IPS-15b (cell line): ENCODE results near the gene TPSG1.

Experiments used
- H3K27me3 ChIP-seq: one replicate; pipeline ENCODE4 v1.6.1; 2013; ENCODE audit warnings: low read length; ENCODE audit not compliant: control insufficient read depth, insufficient read depth
- H3K36me3 ChIP-seq: one replicate; pipeline ENCODE4 v1.6.1; 2013; ENCODE audit warnings: low read length; ENCODE audit not compliant: control insufficient read depth, insufficient read depth
- H3K4me1 ChIP-seq: one replicate; pipeline ENCODE4 v1.6.1; 2013; ENCODE audit warnings: mild to moderate bottlenecking, low read length; ENCODE audit not compliant: control insufficient read depth, insufficient read depth
- H3K4me3 ChIP-seq: one replicate; pipeline ENCODE4 v1.5.1; 2013; ENCODE audit warnings: low read depth, low read length
- H3K9ac ChIP-seq: one replicate; pipeline ENCODE4 v1.6.1; 2013; ENCODE audit warnings: low read depth, mild to moderate bottlenecking, low read length
- H3K9me3 ChIP-seq: one replicate; pipeline ENCODE4 v1.6.1; 2013; ENCODE audit warnings: mild to moderate bottlenecking, low read length; ENCODE audit not compliant: control insufficient read depth, insufficient read depth

The TPSG1 gene

GRCh38 chr16:1184980-1185379, 40.1 kb downstream of the TPSG1 start:
- no peak overlapping the region for H3K4me3 ChIP-seq
- H3K4me1 ChIP-seq: no peaks in the 10 kb centered on the region
- no peaks in the 10 kb centered on the region for H3K27me3 ChIP-seq
- no peak overlapping the region for H3K9ac ChIP-seq
- peaks cover 9% of the 10 kb centered on the region for H3K36me3 ChIP-seq
- no peaks in the 10 kb centered on the region for H3K9me3 ChIP-seq

GRCh38 chr16:1184156-1184868, 40.8 kb downstream of the TPSG1 start:
- Histone ChIP-seq H3K9me3 (no peaks in the 10 kb centered on the region), H3K27me3 (no peaks in the 10 kb centered on the region), H3K4me3 (no peak overlapping the region), H3K9ac (no peak overlapping the region), H3K4me1 (no peaks in the 10 kb centered on the region), H3K36me3 (peaks cover 9% of the 10 kb centered on the region)

GRCh38 chr16:1182950-1183907, 41.8 kb downstream of the TPSG1 start:
- H3K27me3 ChIP-seq: no peaks in the 10 kb centered on the region
- H3K9me3 ChIP-seq: no peaks in the 10 kb centered on the region
- no peak overlapping the region for H3K9ac ChIP-seq
- H3K36me3 ChIP-seq: peaks cover 9% of the 10 kb centered on the region
- no peaks in the 10 kb centered on the region for H3K4me1 ChIP-seq
- H3K4me3 ChIP-seq: no peak overlapping the region

GRCh38 chr16:1182316-1182671, 42.8 kb downstream of the TPSG1 start:
- H3K4me1 ChIP-seq: no peaks in the 10 kb centered on the region
- no peak overlapping the region for H3K4me3 ChIP-seq
- H3K9me3 ChIP-seq: no peaks in the 10 kb centered on the region
- no peaks in the 10 kb centered on the region for H3K27me3 ChIP-seq
- peaks cover 9% of the 10 kb centered on the region for H3K36me3 ChIP-seq
- no peak overlapping the region for H3K9ac ChIP-seq

GRCh38 chr16:1181404-1182315, 43.4 kb downstream of the TPSG1 start:
- Histone ChIP-seq H3K27me3 (no peaks in the 10 kb centered on the region), H3K9ac (no peak overlapping the region)

DNA sequence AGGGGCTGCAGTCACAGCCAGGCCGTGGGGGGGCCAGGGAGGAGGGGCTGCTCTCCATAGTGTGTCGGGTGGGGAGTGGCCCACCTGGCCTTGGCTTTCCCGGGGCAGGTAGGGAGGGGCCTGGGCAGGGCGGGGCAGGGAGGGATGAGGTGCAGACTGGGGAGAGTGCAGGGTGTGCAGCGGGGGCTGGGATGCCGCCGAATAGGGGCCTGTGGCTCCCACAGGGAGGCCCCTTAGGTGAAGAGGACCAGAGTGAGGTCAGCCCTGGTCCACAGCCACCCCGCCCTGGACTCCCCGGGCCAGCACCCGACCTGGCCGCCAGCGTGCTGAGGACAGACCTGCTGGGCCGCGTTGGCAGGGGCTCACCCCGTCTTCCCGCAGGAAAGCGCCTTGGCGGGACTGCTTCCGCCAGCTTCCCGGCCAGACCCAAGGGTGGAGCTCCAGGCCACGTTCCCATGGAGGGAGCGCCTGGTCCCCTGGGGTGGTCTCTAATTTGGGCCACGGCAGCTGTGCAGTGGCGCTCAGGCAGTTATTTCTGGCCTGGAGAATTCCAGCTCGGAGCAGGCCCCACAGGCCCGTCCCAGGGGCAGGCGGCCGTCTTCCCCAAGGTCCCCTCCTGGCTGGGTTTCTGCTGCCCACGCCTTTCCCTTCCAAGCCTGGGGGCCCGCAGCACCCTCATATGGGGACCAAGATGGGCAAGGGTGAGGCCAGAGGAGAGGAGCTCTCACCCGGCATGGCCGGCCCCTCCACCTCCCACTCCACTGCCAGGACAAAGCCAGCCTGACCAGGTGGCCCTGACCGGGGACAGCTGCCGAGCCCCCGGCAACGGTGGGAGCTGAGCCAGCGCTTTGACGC, 44.3 kb downstream of the TPSG1 start:
- H3K27me3 ChIP-seq: no peaks in the 10 kb centered on the region

More at GRCh38 chr16:1181404-1182315, 43.4 kb downstream of the TPSG1 start:
- H3K36me3 ChIP-seq: peaks cover 9% of the 10 kb centered on the region
- H3K4me1 ChIP-seq: no peaks in the 10 kb centered on the region
- no peak overlapping the region for H3K4me3 ChIP-seq
- H3K9me3 ChIP-seq: no peaks in the 10 kb centered on the region

DNA sequence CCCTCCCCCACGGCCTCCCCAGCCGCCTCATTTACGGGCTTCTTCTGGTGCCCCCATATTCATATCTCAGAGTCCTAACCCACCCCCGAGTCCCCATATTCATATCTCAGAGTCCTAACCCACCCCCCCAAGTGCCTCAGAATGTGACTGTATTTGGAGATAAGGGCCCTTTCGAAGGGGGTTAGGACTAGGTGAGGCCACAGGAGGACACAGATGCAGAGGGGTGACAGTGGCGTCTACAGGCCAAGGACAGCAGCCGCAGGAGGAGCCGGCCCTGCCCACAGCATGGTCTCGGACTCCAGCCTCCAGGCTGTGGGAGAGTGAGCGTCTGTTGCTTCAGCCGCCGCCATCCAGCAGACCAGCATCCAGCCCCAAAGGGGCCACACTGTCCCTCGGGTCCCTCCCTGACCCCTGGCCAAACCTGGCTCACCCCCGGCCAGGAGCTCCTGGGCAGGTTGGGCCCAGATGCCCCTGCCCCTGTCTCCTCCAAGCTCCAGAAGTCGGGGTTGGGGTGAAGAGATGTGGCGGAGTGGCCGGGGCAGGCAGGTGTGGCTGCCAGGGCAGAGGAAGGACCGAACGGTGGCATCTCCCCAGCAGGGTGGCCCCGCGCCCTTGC, 46.7 kb downstream of the TPSG1 start:
- H3K9me3 ChIP-seq: no peaks in the 10 kb centered on the region
- no peak overlapping the region for H3K4me3 ChIP-seq
- no peaks in the 10 kb centered on the region for H3K4me1 ChIP-seq
- no peaks in the 10 kb centered on the region for H3K27me3 ChIP-seq
- H3K36me3 ChIP-seq: peaks cover 10% of the 10 kb centered on the region
- H3K9ac ChIP-seq: no peak overlapping the region

More for the DNA sequence above, 44.3 kb downstream of the TPSG1 start:
- Histone ChIP-seq H3K9ac (no peak overlapping the region), H3K9me3 (no peaks in the 10 kb centered on the region), H3K4me3 (no peak overlapping the region), H3K4me1 (no peaks in the 10 kb centered on the region), H3K36me3 (peaks cover 5% of the 10 kb centered on the region)

DNA sequence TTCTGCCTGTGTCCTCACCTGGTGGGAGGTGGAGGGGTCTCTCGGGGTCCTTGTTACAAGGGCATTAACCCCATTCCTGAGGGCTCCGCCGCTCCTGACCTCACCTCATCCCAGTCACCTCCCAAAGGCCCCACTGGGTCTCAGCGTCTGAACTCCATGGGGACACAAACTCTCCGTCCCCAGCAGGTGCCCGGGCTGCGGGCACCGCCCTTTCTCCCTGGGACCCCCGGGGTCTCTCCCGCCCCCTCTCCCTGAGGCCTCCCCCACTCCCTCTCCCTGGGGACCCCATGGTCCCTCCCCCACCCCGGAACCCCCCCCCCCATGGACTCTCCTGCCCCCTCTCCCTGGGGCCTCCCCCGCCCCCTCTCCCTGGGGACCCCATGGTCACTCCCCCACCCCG, 47.3 kb downstream of the TPSG1 start:
- Histone ChIP-seq H3K9ac (no peak overlapping the region), H3K4me3 (no peak overlapping the region), H3K4me1 (no peaks in the 10 kb centered on the region), H3K9me3 (no peaks in the 10 kb centered on the region), H3K27me3 (no peaks in the 10 kb centered on the region), H3K36me3 (peaks cover 10% of the 10 kb centered on the region)

DNA sequence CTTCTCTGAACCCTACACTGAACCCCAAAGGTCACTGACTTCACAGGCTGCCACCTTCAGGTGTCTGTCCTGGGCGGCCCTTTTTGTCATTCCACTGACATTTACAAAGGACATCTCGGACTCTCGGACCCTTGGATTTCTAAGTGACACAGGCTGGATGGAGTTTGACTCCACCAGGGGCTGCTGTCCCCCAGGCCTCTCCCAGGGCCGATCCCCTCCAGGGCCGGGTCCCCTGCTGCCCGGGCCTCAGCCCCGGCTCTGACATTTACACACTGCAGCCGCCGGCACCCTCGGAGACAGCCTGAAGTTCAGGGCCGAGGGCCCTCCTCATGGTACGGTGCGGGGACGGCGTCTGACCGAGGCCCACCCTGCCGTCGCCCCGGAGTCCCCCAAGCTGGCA, 48.0 kb downstream of the TPSG1 start:
- Histone ChIP-seq H3K4me1 (no peaks in the 10 kb centered on the region), H3K27me3 (no peaks in the 10 kb centered on the region), H3K36me3 (peaks cover 10% of the 10 kb centered on the region), H3K4me3 (no peak overlapping the region), H3K9ac (no peak overlapping the region), H3K9me3 (no peaks in the 10 kb centered on the region)

DNA sequence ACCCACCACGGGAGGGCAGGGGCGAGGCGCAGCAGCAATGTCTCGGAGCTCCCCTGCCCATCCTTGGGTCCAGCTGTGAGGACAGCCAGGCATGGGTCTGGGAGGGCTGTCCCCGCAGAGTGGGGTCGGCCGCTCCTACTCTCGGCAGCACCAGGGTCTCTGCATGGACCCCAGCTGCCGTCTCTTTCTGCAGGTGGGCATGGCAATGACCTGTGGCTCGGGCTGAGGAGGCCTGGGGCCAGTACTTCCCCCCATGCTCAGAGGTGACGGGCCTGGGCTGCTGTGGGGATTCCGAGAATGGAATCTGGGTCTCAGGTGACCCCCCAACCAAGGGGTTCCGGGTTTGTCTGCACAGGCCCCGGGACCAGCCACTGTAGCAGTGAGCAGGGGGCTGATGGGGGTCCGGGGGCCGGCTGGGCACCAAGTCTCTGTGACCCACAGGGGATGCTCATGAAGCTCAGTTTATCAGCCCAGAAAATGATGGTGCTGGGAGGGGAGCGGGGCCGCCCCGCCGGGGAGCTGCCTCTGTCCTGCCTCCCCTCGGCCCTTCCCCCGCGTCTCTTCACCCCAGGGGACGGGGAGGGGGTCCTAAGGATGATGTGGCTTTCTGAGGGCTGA, 48.7 kb downstream of the TPSG1 start:
- H3K4me1 ChIP-seq: no peaks in the 10 kb centered on the region
- H3K9ac ChIP-seq: no peak overlapping the region
- no peak overlapping the region for H3K4me3 ChIP-seq
- no peaks in the 10 kb centered on the region for H3K27me3 ChIP-seq
- H3K9me3 ChIP-seq: no peaks in the 10 kb centered on the region
- H3K36me3 ChIP-seq: peaks cover 12% of the 10 kb centered on the region
